Adrenal gland (tissue), 12 donors: Measurements from ENCODE around the gene PBX1. TPM values are rescaled to one million over a fixed set of nuclear protein-coding genes. Genes with fewer than 3 reads are reported as not detected.
A peak's percentile ranks its signal among the peaks of the same experiment; 100 is the strongest.

Experiments used
- DNase-seq, 7 donors: peaks; one replicate each; pipeline ENCODE4 v3.0.0-alpha.2; 2019 to 2020
- H3K27ac ChIP-seq, 5 donors: fragments of 200-600 bp; sonication (generic) in 4 of 5; 1 replicate in 3 of 5; 2 replicates in 2 of 5; pipeline versions ENCODE4 v1.5.1 to v1.8.0; 2016 to 2020; ENCODE audit warnings: mild to moderate bottlenecking in 1 of 5
- H3K27me3 ChIP-seq: fragments of 200-600 bp; 2 replicates; pipeline ENCODE4 v1.8.0; 2021
- H3K36me3 ChIP-seq, 2 donors: fragments of 200-600 bp; replicated peaks in 1 of 2; 1 replicate in 1 of 2; 2 replicates in 1 of 2; pipeline versions ENCODE4 v1.5.1 to v1.8.0; 2018 to 2022
- H3K4me1 ChIP-seq, 2 donors: fragments of 200-600 bp; replicated peaks in 1 of 2; 1 replicate in 1 of 2; 2 replicates in 1 of 2; pipeline versions ENCODE4 v1.5.1 to v1.8.0; 2018 to 2021
- H3K4me3 ChIP-seq, 4 donors: fragments of 200-600 bp; sonication (generic) in 3 of 4; one replicate each; pipeline ENCODE4 v1.5.1; 2016 to 2018
- H3K9me3 ChIP-seq, 3 donors: fragments of 200-600 bp; sonication (generic) in 1 of 3; replicated peaks in 1 of 3; 1 replicate in 2 of 3; 2 replicates in 1 of 3; pipeline versions ENCODE4 v1.5.1 to v1.8.0; 2016 to 2021
- CTCF ChIP-seq, 6 experiments: fragments of 450-650 bp in 4 of 6; fragments of 200-600 bp in 2 of 6; sonication (generic) in 1 of 6; IDR thresholded peaks; 1 replicate in 5 of 6; 2 replicates in 1 of 6; pipeline versions ENCODE4 v1.5.1 to v1.8.0; 2016 to 2021; ENCODE audit warnings: antibody characterized with exemption in 6 of 6, mild to moderate bottlenecking in 2 of 6, moderate library complexity in 1 of 6
- POLR2A ChIP-seq, 2 donors: fragments of 450-650 bp; IDR thresholded peaks; one replicate each; pipeline ENCODE4 v1.6.1; 2017; ENCODE audit warnings: antibody characterized with exemption in 2 of 2, mild to moderate bottlenecking in 2 of 2, moderate library complexity in 1 of 2
- WGBS, 4 donors: extraction: QIAGEN DNeasy Blood & Tissue Kit in 2 of 4; methylation state at CpG; one replicate each; pipeline versions ENCODE4 v1.1.5 to v1.1.7; 2013 to 2017; 5-methylcytosine and 5-hydroxymethylcytosine counted together
- intact Hi-C, 2 donors: fragments of 100-400 bp; cut with DNase I; formaldehyde crosslinking; loops; one replicate each; pipeline versions ENCODE4 v1.14.1 to v1.15.0; 2022 to 2023
- polyA plus RNA-seq, 3 donors: library from polyadenylated mRNA; stranded (reverse); fragments of 200-250 nt in 2 of 3; fragments of 350-450 nt in 1 of 3; fragmentation: Illumina TruSeq in 1 of 3; extraction: RNeasy Lipid Tissue Mini Kit (QIAGEN cat#74804) in 1 of 3; gene quantifications; one replicate each; pipeline ENCODE4 v1.2.3, GENCODE V29; 2013 to 2014
- total RNA-seq, 9 donors: library from RNA; depleted of rRNA in 4 of 9; stranded (reverse); fragments of >200 nt in 4 of 9; fragments of 120-200 nt in 1 of 9; fragmentation: NEBNext Ultra II Directional in 1 of 9; extraction: Animal tissue kit (Norgen Biotek cat#: 25700) in 1 of 9; gene quantifications; one replicate each; pipeline versions ENCODE4 v1.1.0 to v1.2.4, GENCODE V29; 2013 to 2023
- donor health status: healthy with polysubstance abuse.
- donor health status: Bipolar disorder and iron deficiency.
- donor health status: DM: yes; HTN: yes; CAD: no.
- donor health status: DM: no; HTN: no; CAD: no.
- donor health status: DM: no; HTN: no; CAD: no.
- donor health status: DM: yes; HTN: yes; CAD: no.

The PBX1 gene
- total and polyA plus RNA-seq, 12 donors = 13.0 to 294 (median 99.3) TPM

GRCh38 chr1:164660412-164660772 lies 101.4 kb downstream of the PBX1 start:
- no peak for DNase-seq
- no peak overlapping the region for H3K27ac ChIP-seq
- WGBS, 4 donors = 59 to 71% (median 62%) methylated on average over 2 of the region's 2 CpGs

GRCh38 chr1:164660775-164661174 lies 101.8 kb downstream of the PBX1 start:
- Histone ChIP-seq H3K27me3 (no peaks in the 10 kb centered on the region), H3K36me3 (no peaks in the 10 kb centered on the region), H3K4me3 (no peak overlapping the region), H3K4me1 (peaks cover 0 to 29% of the 10 kb centered on the region in 2 donors), H3K27ac (no peak overlapping the region), H3K9me3 (no peaks in the 10 kb centered on the region)
- no peak for TF ChIP-seq POLR2A (IDR thresholded peaks at IDR 0.05)
- no peak for TF ChIP-seq CTCF (IDR thresholded peaks at IDR 0.05)
- DNase-seq = no peak
- intact Hi-C loops = no loop called here

More at GRCh38 chr1:164660412-164660772, 101.4 kb downstream of the PBX1 start:
- H3K4me3 ChIP-seq = no peak overlapping the region
- intact Hi-C loops = no loop called here
- H3K4me1 ChIP-seq = peaks cover 0 to 29% of the 10 kb centered on the region in 2 donors
- H3K27me3 ChIP-seq = no peaks in the 10 kb centered on the region
- no peaks in the 10 kb centered on the region for H3K36me3 ChIP-seq
- TF ChIP-seq POLR2A (IDR thresholded peaks at IDR 0.05) = no peak
- no peaks in the 10 kb centered on the region for H3K9me3 ChIP-seq

- H3K36me3 ChIP-seq = no peaks in the 10 kb centered on the region
- H3K27ac ChIP-seq = no peak overlapping the region
- 85 to 91% (median 89%) methylated on average over 4 to 5 of the region's 5 CpGs for WGBS, 4 donors
- DNase-seq = no peak
- peaks cover 5 to 29% of the 10 kb centered on the region in 2 donors for H3K4me1 ChIP-seq
- H3K4me3 ChIP-seq = no peak overlapping the region
- no peaks in the 10 kb centered on the region for H3K9me3 ChIP-seq
- intact Hi-C loops = no loop called here
- TF ChIP-seq CTCF (IDR thresholded peaks at IDR 0.05) = peak in 1 of 6 experiments; percentile 19
- TF ChIP-seq POLR2A (IDR thresholded peaks at IDR 0.05) = no peak
- no peaks in the 10 kb centered on the region for H3K27me3 ChIP-seq
Observed at GRCh38 chr1:164662462-164662861, 103.5 kb downstream of the PBX1 start.

- intact Hi-C loops = no loop called here
- WGBS, 4 donors = 89 to 97% (median 96%) methylated on average over 1 of the region's 1 CpG
- Histone ChIP-seq H3K36me3 (no peaks in the 10 kb centered on the region), H3K27ac (no peak overlapping the region), H3K9me3 (no peaks in the 10 kb centered on the region), H3K4me3 (no peak overlapping the region), H3K27me3 (no peaks in the 10 kb centered on the region), H3K4me1 (peaks cover 5 to 30% of the 10 kb centered on the region in 2 donors)
- DNase-seq = no peak
- TF ChIP-seq POLR2A (IDR thresholded peaks at IDR 0.05) (no peak), CTCF (IDR thresholded peaks at IDR 0.05) (no peak)
Observed at GRCh38 chr1:164662955-164663354, 104.0 kb downstream of the PBX1 start.

GRCh38 chr1:164664127-164664526 lies 105.1 kb downstream of the PBX1 start:
- intact Hi-C loops = no loop called here
- 90 to 100% (median 94%) methylated on average over 4 of the region's 4 CpGs for WGBS, 4 donors
- no peaks in the 10 kb centered on the region for H3K36me3 ChIP-seq
- no peak for DNase-seq
- no peaks in the 10 kb centered on the region for H3K9me3 ChIP-seq
- no peak overlapping the region for H3K27ac ChIP-seq
- TF ChIP-seq CTCF (IDR thresholded peaks at IDR 0.05) = no peak
- no peak for TF ChIP-seq POLR2A (IDR thresholded peaks at IDR 0.05)
- H3K27me3 ChIP-seq = no peaks in the 10 kb centered on the region
- H3K4me1 ChIP-seq = peaks cover 5 to 24% of the 10 kb centered on the region in 2 donors
- H3K4me3 ChIP-seq = no peak overlapping the region
